ENCODE data around the gene RBPJL. TPM values are rescaled to one million over a fixed set of nuclear protein-coding genes. Genes with fewer than 3 reads are reported as not detected.
A peak's percentile ranks its signal among the peaks of the same experiment; 100 is the strongest.
"Not testable (repeated sequence)": the region's sequence is repeated elsewhere in the genome, so short reads cannot be mapped to it uniquely, and the experiment has no call there.

The RBPJL gene
- total RNA-seq, 5 donors from 2014 or later (not counting 1 experiment from before 2014, with no cell fraction given) = 0.22 to 0.29 (median 0.26) TPM; not detected in 2

DNA sequence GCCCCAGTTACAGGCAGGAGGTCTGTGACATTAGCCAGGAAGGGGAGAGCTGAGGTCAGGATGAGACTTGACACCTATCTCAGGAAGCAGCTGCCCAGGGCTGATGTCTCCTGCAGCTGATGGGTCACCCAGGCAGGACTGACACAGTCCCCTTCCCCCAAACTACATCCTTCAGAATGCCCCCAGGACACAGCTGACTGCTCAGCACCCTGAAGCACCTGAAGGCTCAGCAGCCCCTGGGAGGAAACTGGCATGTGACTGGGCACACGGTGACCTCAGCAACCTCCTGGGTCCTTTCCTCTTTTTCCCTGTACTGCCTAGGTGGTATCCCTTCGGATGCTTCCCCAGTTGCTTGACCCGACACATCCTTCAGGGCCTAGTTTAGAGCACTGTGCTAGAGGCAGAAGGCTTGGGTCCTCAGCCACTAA, 39.7 kb downstream of the RBPJL start:
- no peak for DNase-seq
- Histone ChIP-seq H3K9me3 (no peaks in the 10 kb centered on the region), H3K36me3 (ENCODE audit: control insufficient read depth in 2 of 2, extremely low read depth in 1 of 2, insufficient read depth in 1 of 2, low read length in 1 of 2) (no peaks in the 10 kb centered on the region), H3K27ac (ENCODE audit: low read length) (no peak overlapping the region), H3K27me3 (replicated peaks in 1 of 2; ENCODE audit: control insufficient read depth in 2 of 2, extremely low read depth in 1 of 2, insufficient read depth in 2 of 2, low read length in 1 of 2) (peaks cover 0 to 17% of the 10 kb centered on the region in 2 experiments), H3K4me3 (ENCODE audit: control insufficient read depth in 1 of 2, extremely low read depth in 1 of 2, low read length in 1 of 2) (no peak overlapping the region), H3K4me1 (ENCODE audit: control insufficient read depth in 1 of 2, extremely low read depth in 1 of 2, insufficient read depth in 2 of 2, low read length in 2 of 2) (peaks cover 0 to 15% of the 10 kb centered on the region in 2 experiments)
- WGBS (ENCODE audit: insufficient coverage) = 61% methylated on average over 3 of the region's 3 CpGs
- H3K27me3 Mint-ChIP-seq = peaks cover 8 to 12% of the 10 kb centered on the region in 2 donors
- H3K27ac Mint-ChIP-seq = no peak overlapping the region
- CTCF ChIA-PET = interaction anchor here in 1 of 2 donors (1.2 kb wide), 1 partner anchor 52 kb away, joined by 3 read pairs; no protein-coding TSS in a partner anchor
- peaks cover 12 to 30% (median 19%) of the 10 kb centered on the region in 3 donors for H3K4me1 Mint-ChIP-seq
- no peak for ATAC-seq (replicated peaks in 1 of 4)
- POLR2A ChIA-PET = no interaction called here
- no peak overlapping the region for H3K4me3 Mint-ChIP-seq
- no peaks in the 10 kb centered on the region for H3K9me3 Mint-ChIP-seq
- H3K36me3 Mint-ChIP-seq = no peaks in the 10 kb centered on the region

DNA sequence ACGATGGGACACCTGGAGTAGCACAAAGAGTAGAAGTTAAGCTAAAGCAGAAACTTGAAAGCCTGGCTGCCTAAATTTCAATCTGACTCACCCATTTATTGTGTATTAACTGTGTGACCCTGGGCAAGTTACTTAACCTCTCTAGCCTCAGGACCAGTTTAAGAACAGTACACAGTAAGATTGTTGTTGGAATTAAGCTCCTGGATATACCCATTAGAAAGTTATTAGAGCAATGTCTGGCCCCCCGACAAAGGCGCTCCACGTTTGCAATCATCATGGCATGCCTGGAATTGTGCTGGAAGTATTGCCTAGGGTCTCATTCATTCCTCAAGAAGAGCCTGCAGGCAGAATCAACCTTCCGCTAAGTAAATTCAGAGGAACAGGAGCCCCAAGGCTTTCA, 40.2 kb downstream of the RBPJL start:
- no peaks in the 10 kb centered on the region for H3K36me3 Mint-ChIP-seq
- Histone ChIP-seq H3K27ac (ENCODE audit: low read length) (no peak overlapping the region), H3K36me3 (ENCODE audit: control insufficient read depth in 2 of 2, extremely low read depth in 1 of 2, insufficient read depth in 1 of 2, low read length in 1 of 2) (no peaks in the 10 kb centered on the region), H3K4me1 (ENCODE audit: control insufficient read depth in 1 of 2, extremely low read depth in 1 of 2, insufficient read depth in 2 of 2, low read length in 2 of 2) (peaks cover 0 to 15% of the 10 kb centered on the region in 2 experiments), H3K4me3 (ENCODE audit: control insufficient read depth in 1 of 2, extremely low read depth in 1 of 2, low read length in 1 of 2) (no peak overlapping the region), H3K27me3 (replicated peaks in 1 of 2; ENCODE audit: control insufficient read depth in 2 of 2, extremely low read depth in 1 of 2, insufficient read depth in 2 of 2, low read length in 1 of 2) (peaks cover 0 to 17% of the 10 kb centered on the region in 2 experiments), H3K9me3 (no peaks in the 10 kb centered on the region)
- ChIA-PET CTCF (interaction anchor here (1.2 to 1.4 kb wide), 2 partner anchors 53 to 90 kb away, joined by 3 to 4 read pairs; no protein-coding TSS in a partner anchor), POLR2A (interaction anchor here in 1 of 2 donors (0.6 kb wide), 1 partner anchor 21 kb away, joined by 8 read pairs; no protein-coding TSS in a partner anchor)
- peaks cover 8 to 12% of the 10 kb centered on the region in 2 donors for H3K27me3 Mint-ChIP-seq
- no peak overlapping the region for H3K27ac Mint-ChIP-seq
- H3K4me3 Mint-ChIP-seq = peak overlapping the region; percentile 73 to 78 (median 74)
- H3K9me3 Mint-ChIP-seq = no peaks in the 10 kb centered on the region
- ATAC-seq (replicated peaks in 1 of 4) (no peak), DNase-seq (no peak)
- peaks cover 12 to 30% (median 19%) of the 10 kb centered on the region in 3 donors for H3K4me1 Mint-ChIP-seq
- 96% methylated on average over 4 of the region's 5 CpGs for WGBS (ENCODE audit: insufficient coverage)

- peak overlapping the region; percentile 52 to 61 for H3K4me3 ChIP-seq (ENCODE audit: control insufficient read depth in 1 of 2, extremely low read depth in 1 of 2, low read length in 1 of 2)
- H3K27me3 Mint-ChIP-seq = peaks cover 8 to 12% of the 10 kb centered on the region in 2 donors
- CTCF ChIA-PET = interaction anchor here (1.2 to 1.4 kb wide), 2 partner anchors 53 to 89 kb away, joined by 3 to 4 read pairs; no protein-coding TSS in a partner anchor
- no peaks in the 10 kb centered on the region for H3K9me3 Mint-ChIP-seq
- no peaks in the 10 kb centered on the region for H3K9me3 ChIP-seq
- 0% methylated on average over 1 of the region's 10 CpGs for WGBS (ENCODE audit: insufficient coverage)
- ATAC-seq (replicated peaks in 1 of 4) = peak; percentile 10 to 18 (median 16)
- H3K4me3 Mint-ChIP-seq = peak overlapping the region; percentile 73 to 78 (median 74)
- peaks cover 12 to 30% (median 19%) of the 10 kb centered on the region in 3 donors for H3K4me1 Mint-ChIP-seq
- H3K27ac ChIP-seq (ENCODE audit: low read length) = no peak overlapping the region
- H3K4me1 ChIP-seq (ENCODE audit: control insufficient read depth in 1 of 2, extremely low read depth in 1 of 2, insufficient read depth in 2 of 2, low read length in 2 of 2) = peaks cover 0 to 15% of the 10 kb centered on the region in 2 experiments
- peaks cover 0 to 17% of the 10 kb centered on the region in 2 experiments for H3K27me3 ChIP-seq (replicated peaks in 1 of 2; ENCODE audit: control insufficient read depth in 2 of 2, extremely low read depth in 1 of 2, insufficient read depth in 2 of 2, low read length in 1 of 2)
- no peaks in the 10 kb centered on the region for H3K36me3 Mint-ChIP-seq
- H3K36me3 ChIP-seq (ENCODE audit: control insufficient read depth in 2 of 2, extremely low read depth in 1 of 2, insufficient read depth in 1 of 2, low read length in 1 of 2) = no peaks in the 10 kb centered on the region
- no peak for DNase-seq
- POLR2A ChIA-PET = interaction anchor here in 1 of 2 donors (0.6 kb wide), 1 partner anchor 21 kb away, joined by 8 read pairs; no protein-coding TSS in a partner anchor
- H3K27ac Mint-ChIP-seq = peak overlapping the region in 1 of 2 donors; percentile 11
Observed at GRCh38 chr20:45347297-45347935, 40.8 kb downstream of the RBPJL start.

- H3K9me3 ChIP-seq = no peaks in the 10 kb centered on the region
- H3K27me3 ChIP-seq (replicated peaks in 1 of 2; ENCODE audit: control insufficient read depth in 2 of 2, extremely low read depth in 1 of 2, insufficient read depth in 2 of 2, low read length in 1 of 2) = peaks cover 0 to 17% of the 10 kb centered on the region in 2 experiments
- peaks cover 12 to 30% (median 19%) of the 10 kb centered on the region in 3 donors for H3K4me1 Mint-ChIP-seq
- peaks cover 0 to 15% of the 10 kb centered on the region in 2 experiments for H3K4me1 ChIP-seq (ENCODE audit: control insufficient read depth in 1 of 2, extremely low read depth in 1 of 2, insufficient read depth in 2 of 2, low read length in 2 of 2)
- no peak within 1 kb of the TSS for H3K27ac ChIP-seq (ENCODE audit: low read length)
- WGBS (ENCODE audit: insufficient coverage) = 3% methylated on average over 41 of the region's 77 CpGs
- no peaks in the 10 kb centered on the region for H3K36me3 ChIP-seq (ENCODE audit: control insufficient read depth in 2 of 2, extremely low read depth in 1 of 2, insufficient read depth in 1 of 2, low read length in 1 of 2)
- ATAC-seq (replicated peaks in 1 of 4) (peak; percentile 86 to 90 (median 87)), DNase-seq (peak in 33 of 35 experiments; percentile 4 to 77 (median 31))
- no peaks in the 10 kb centered on the region for H3K36me3 Mint-ChIP-seq
- H3K27me3 Mint-ChIP-seq = peaks cover 8 to 12% of the 10 kb centered on the region in 2 donors
- ChIA-PET POLR2A (interaction anchor here in 1 of 2 donors (0.5 kb wide), 1 partner anchor 19 kb away, joined by 3 read pairs; no protein-coding TSS in a partner anchor), CTCF (interaction anchor here in 1 of 2 donors (1.4 kb wide), 1 partner anchor 88 kb away, joined by 4 read pairs; no protein-coding TSS in a partner anchor)
- peak within 1 kb of the TSS; percentile 52 to 61 for H3K4me3 ChIP-seq (ENCODE audit: control insufficient read depth in 1 of 2, extremely low read depth in 1 of 2, low read length in 1 of 2)
- H3K9me3 Mint-ChIP-seq = no peaks in the 10 kb centered on the region
- H3K4me3 Mint-ChIP-seq = peak within 1 kb of the TSS; percentile 73 to 78 (median 74)
- peak within 1 kb of the TSS in 1 of 2 donors; percentile 22 for H3K27ac Mint-ChIP-seq
Observed at GRCh38 chr20:45347936-45348778, 41.5 kb downstream of the RBPJL start, which contains the start of gene SDC4. Gene SDC4 (minus strand): TSS chr20:45348424. CDS start chr20:45348384, 40 bp downstream.

DNA sequence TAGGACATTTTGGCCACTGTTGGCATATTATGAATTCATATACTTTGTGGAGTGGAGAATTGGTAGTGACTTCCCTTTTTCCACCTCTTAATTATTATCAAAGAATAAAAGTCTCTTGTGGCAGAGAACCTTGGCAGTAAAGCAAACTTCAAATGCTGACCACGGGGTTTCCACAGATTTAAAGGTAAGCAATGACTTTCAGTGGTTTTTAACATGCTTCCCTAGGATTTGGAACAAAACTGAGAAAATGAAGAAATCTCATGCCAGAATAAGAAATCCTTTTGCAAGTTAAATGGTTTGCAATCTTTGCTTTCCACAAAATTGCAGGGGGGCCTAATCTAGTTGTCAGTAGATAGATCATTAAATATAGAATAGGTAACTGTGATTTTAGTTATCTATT, 43.6 kb downstream of the RBPJL start:
- no peaks in the 10 kb centered on the region for H3K9me3 ChIP-seq
- ChIA-PET CTCF (no interaction called here), POLR2A (no interaction called here)
- DNase-seq (no peak), ATAC-seq (replicated peaks in 1 of 4) (no peak)
- peaks cover 0 to 14% of the 10 kb centered on the region in 2 experiments for H3K27me3 ChIP-seq (replicated peaks in 1 of 2; ENCODE audit: control insufficient read depth in 2 of 2, extremely low read depth in 1 of 2, insufficient read depth in 2 of 2, low read length in 1 of 2)
- no peaks in the 10 kb centered on the region for H3K36me3 Mint-ChIP-seq
- peaks cover 0 to 15% of the 10 kb centered on the region in 2 experiments for H3K4me1 ChIP-seq (ENCODE audit: control insufficient read depth in 1 of 2, extremely low read depth in 1 of 2, insufficient read depth in 2 of 2, low read length in 2 of 2)
- no peaks in the 10 kb centered on the region for H3K9me3 Mint-ChIP-seq
- no CpG with 5 or more reads among the region's 1 CpG for WGBS (ENCODE audit: insufficient coverage)
- no peak overlapping the region for H3K4me3 ChIP-seq (ENCODE audit: control insufficient read depth in 1 of 2, extremely low read depth in 1 of 2, low read length in 1 of 2)
- H3K27ac Mint-ChIP-seq = no peak overlapping the region
- peaks cover 12 to 34% (median 29%) of the 10 kb centered on the region in 3 donors for H3K4me1 Mint-ChIP-seq
- peaks cover 8% of the 10 kb centered on the region in 2 donors for H3K27me3 Mint-ChIP-seq
- no peak overlapping the region for H3K4me3 Mint-ChIP-seq
- no peak overlapping the region for H3K27ac ChIP-seq (ENCODE audit: low read length)
- H3K36me3 ChIP-seq (ENCODE audit: control insufficient read depth in 2 of 2, extremely low read depth in 1 of 2, insufficient read depth in 1 of 2, low read length in 1 of 2) = no peaks in the 10 kb centered on the region

DNA sequence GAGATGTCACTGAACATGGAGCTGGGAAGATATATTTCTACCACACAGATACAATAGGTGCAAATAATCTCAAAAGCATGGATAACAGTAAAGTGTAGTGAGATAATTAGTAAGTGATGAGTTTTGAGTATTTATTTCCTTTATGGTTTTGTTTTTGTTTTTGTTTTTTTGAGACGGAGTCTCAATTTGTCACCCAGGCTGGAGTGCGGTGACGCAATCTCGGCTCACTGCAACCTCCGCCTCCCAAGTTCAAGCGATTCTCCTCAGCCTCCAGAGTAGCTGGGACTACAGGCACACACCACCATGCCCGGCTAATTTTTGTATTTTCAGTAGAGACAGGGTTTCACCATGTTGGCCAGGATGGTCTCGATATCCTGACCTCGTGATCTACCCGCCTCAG, 44.2 kb downstream of the RBPJL start:
- H3K36me3 ChIP-seq (ENCODE audit: control insufficient read depth in 2 of 2, extremely low read depth in 1 of 2, insufficient read depth in 1 of 2, low read length in 1 of 2); H3K4me3 Mint-ChIP-seq; CTCF ChIA-PET; H3K27ac ChIP-seq (ENCODE audit: low read length); POLR2A ChIA-PET; H3K9me3 ChIP-seq; DNase-seq; H3K36me3 Mint-ChIP-seq; H3K27ac Mint-ChIP-seq; ATAC-seq (replicated peaks in 1 of 4); H3K27me3 ChIP-seq (replicated peaks in 1 of 2; ENCODE audit: control insufficient read depth in 2 of 2, extremely low read depth in 1 of 2, insufficient read depth in 2 of 2, low read length in 1 of 2); H3K9me3 Mint-ChIP-seq; H3K27me3 Mint-ChIP-seq; H3K4me3 ChIP-seq (ENCODE audit: control insufficient read depth in 1 of 2, extremely low read depth in 1 of 2, low read length in 1 of 2): not testable (repeated sequence)
- H3K4me1 Mint-ChIP-seq = peaks cover 8 to 37% (median 34%) of the 10 kb centered on the region in 3 donors
- H3K4me1 ChIP-seq (ENCODE audit: control insufficient read depth in 1 of 2, extremely low read depth in 1 of 2, insufficient read depth in 2 of 2, low read length in 2 of 2) = peaks cover 0 to 15% of the 10 kb centered on the region in 2 experiments
- WGBS (ENCODE audit: insufficient coverage) = 71% methylated on average over 1 of the region's 10 CpGs
